HG02970 (cell line): ENCODE measurements around the gene TRIM41.
"Not testable (repeated sequence)": the region's sequence is repeated elsewhere in the genome, so short reads cannot be mapped to it uniquely, and the experiment has no call there.

Experiments used
- ATAC-seq: cut with Tn5 transposase; IDR thresholded peaks from one replicate; pipeline ENCODE4 v1.9.1; 2021; ENCODE audit warnings: mild to moderate bottlenecking, moderate library complexity, moderate number of reproducible peaks; ENCODE audit not compliant: unreplicated experiment, low FRiP score

The TRIM41 gene

GRCh38 chr5:181209006-181209405 lies 14.1 kb upstream of the TRIM41 start:
- ATAC-seq, result not testable (repeated sequence)

GRCh38 chr5:181210148-181210547 lies 12.9 kb upstream of the TRIM41 start:
- not testable (repeated sequence) for ATAC-seq

GRCh38 chr5:181210698-181211097 lies 12.4 kb upstream of the TRIM41 start:
- not testable (repeated sequence) for ATAC-seq

- ATAC-seq, result no peak
These were observed 11.9 kb upstream of the TRIM41 start for GRCh38 chr5:181211208-181211607.

- ATAC-seq, result no peak
These were observed 11.0 kb upstream of the TRIM41 start for GRCh38 chr5:181212080-181212479.

- no peak for ATAC-seq
These were observed 10.1 kb upstream of the TRIM41 start for GRCh38 chr5:181212934-181213333.

GRCh38 chr5:181214249-181214648 lies 8.8 kb upstream of the TRIM41 start:
- ATAC-seq, result not testable (repeated sequence)

- no peak for ATAC-seq
These were observed 6.8 kb upstream of the TRIM41 start for GRCh38 chr5:181215997-181216989.

GRCh38 chr5:181217111-181217802 lies 5.8 kb upstream of the TRIM41 start:
- ATAC-seq, result peak; percentile 20

- peak; percentile 15 for ATAC-seq
These were observed 5.3 kb upstream of the TRIM41 start for GRCh38 chr5:181217803-181218062.

- no peak for ATAC-seq
These were observed 4.3 kb upstream of the TRIM41 start for GRCh38 chr5:181218795-181219124.

GRCh38 chr5:181219262-181220177 lies 3.6 kb upstream of the TRIM41 start:
- ATAC-seq, result no peak

GRCh38 chr5:181220178-181220515 lies 2.9 kb upstream of the TRIM41 start:
- ATAC-seq, result no peak

GRCh38 chr5:181221105-181221791 lies 1.8 kb upstream of the TRIM41 start:
- no peak for ATAC-seq

GRCh38 chr5:181221792-181222629 lies 1.1 kb upstream of the TRIM41 start:
- ATAC-seq, result peak; percentile 32

- ATAC-seq, result no peak
These were observed 437 bp upstream of the TRIM41 start for GRCh38 chr5:181222630-181223057.

GRCh38 chr5:181223729-181224389 lies 778 bp downstream of the TRIM41 start:
- peak; percentile 5 for ATAC-seq

- ATAC-seq, result no peak
These were observed 1.5 kb downstream of the TRIM41 start for GRCh38 chr5:181224390-181225229.
